Suppressor macrophage treated with lipopolysaccharide for 1 hour (primary cell): ENCODE measurements around the gene TRABD.

Source experiments
- DNase-seq, 3 donors: peaks; one replicate each; pipeline ENCODE4 v3.0.0-alpha.2; 2020 to 2022

Gene TRABD

GRCh38 chr22:50219800-50220602 lies 34.3 kb downstream of the TRABD start:
- no peak for DNase-seq

- no peak for DNase-seq
Measured at GRCh38 chr22:50220603-50221409, 35.1 kb downstream of the TRABD start.

- DNase-seq, result peak in 1 of 3 donors; percentile 14
Measured at GRCh38 chr22:50221410-50222300, 35.9 kb downstream of the TRABD start.

- no peak for DNase-seq
Measured at GRCh38 chr22:50222508-50222907, 36.8 kb downstream of the TRABD start.

- DNase-seq, result no peak
Measured at GRCh38 chr22:50224071-50224470, 38.4 kb downstream of the TRABD start.

- DNase-seq, result no peak
Measured at GRCh38 chr22:50225200-50225969, 39.7 kb downstream of the TRABD start.

GRCh38 chr22:50226063-50226874 lies 40.6 kb downstream of the TRABD start:
- DNase-seq, result no peak

GRCh38 chr22:50226875-50227165 lies 41.1 kb downstream of the TRABD start:
- no peak for DNase-seq

- DNase-seq, result no peak
Measured at GRCh38 chr22:50227579-50228215, 42.0 kb downstream of the TRABD start.

GRCh38 chr22:50228366-50228765 lies 42.7 kb downstream of the TRABD start:
- no peak for DNase-seq

GRCh38 chr22:50229370-50229769 lies 43.7 kb downstream of the TRABD start:
- DNase-seq, result no peak

GRCh38 chr22:50232481-50233151 lies 46.9 kb downstream of the TRABD start:
- no peak for DNase-seq

GRCh38 chr22:50233223-50233622 lies 47.5 kb downstream of the TRABD start:
- DNase-seq, result no peak

GRCh38 chr22:50236731-50237409 lies 51.2 kb downstream of the TRABD start:
- DNase-seq, result peak in 1 of 3 donors; percentile 38

- no peak for DNase-seq
Measured at GRCh38 chr22:50238755-50239154, 53.0 kb downstream of the TRABD start.

GRCh38 chr22:50242406-50242949 lies 56.8 kb downstream of the TRABD start:
- DNase-seq, result no peak

GRCh38 chr22:50243685-50244419 lies 58.1 kb downstream of the TRABD start:
- DNase-seq, result no peak

GRCh38 chr22:50244420-50245213 lies 58.9 kb downstream of the TRABD start, which contains the start of gene TUBGCP6:
Gene TUBGCP6 (minus strand): TSS chr22:50245023. CDS start chr22:50244459, 564 bp downstream.
- peak; percentile 96 to 98 (median 98) for DNase-seq
